Cerebellar nuclear complex (tissue), 1 donor: ENCODE measurements around the gene UROS.
A peak's percentile ranks its signal among the peaks of the same experiment; 100 is the strongest.

Source experiments
- DNase-seq, 2 experiments: peaks; one replicate each; lab custom pipeline; 2025; lab: John Stamatoyannopoulos, UW

Gene UROS

DNA sequence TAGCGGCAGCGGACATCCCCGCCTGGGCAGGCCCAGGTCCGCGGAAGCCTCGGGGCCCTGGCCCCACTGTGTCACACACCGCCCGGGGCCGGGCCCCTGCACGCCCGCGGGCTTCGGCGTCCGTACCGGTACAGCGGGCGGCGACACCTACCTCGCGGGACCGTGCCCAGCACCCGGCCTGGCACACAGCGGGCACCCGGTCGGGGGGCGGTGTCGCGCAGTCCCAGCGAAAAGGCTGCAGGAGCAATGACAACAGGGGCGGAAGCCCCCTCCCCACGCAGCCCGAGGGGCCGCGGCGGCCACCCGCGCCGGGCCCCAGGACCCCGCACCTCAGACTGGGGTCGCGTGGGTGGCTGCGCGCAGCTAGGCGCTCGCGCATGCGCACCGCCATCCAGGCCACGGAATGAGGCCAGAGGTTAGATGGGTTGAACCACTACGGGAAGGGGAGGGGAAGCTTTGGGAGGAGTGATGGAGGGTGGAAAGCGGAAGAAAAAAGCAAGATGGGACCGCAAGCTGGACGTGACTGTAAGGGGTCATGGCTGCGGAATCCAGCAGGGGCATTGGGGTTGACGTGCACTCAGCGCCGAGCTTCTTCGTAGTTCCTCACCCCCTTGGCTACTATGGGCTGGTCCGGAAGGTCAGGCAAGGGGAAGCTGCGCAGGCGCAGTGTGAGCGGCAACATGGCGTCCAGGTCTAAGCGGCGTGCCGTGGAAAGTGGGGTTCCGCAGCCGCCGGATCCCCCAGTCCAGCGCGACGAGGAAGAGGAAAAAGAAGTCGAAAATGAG is at the start of gene UROS, which contains the start of gene BCCIP:
Gene UROS (minus strand): TSS at position 381 of the 785 bp plus-strand sequence. CDS start 6,759 bp downstream, outside the sequence.
Gene BCCIP (plus strand): TSS at position 669 of the 785 bp plus-strand sequence. CDS start 12 bp downstream, at position 681.
- peak in 1 of 2 experiments; percentile 55 for DNase-seq

DNA sequence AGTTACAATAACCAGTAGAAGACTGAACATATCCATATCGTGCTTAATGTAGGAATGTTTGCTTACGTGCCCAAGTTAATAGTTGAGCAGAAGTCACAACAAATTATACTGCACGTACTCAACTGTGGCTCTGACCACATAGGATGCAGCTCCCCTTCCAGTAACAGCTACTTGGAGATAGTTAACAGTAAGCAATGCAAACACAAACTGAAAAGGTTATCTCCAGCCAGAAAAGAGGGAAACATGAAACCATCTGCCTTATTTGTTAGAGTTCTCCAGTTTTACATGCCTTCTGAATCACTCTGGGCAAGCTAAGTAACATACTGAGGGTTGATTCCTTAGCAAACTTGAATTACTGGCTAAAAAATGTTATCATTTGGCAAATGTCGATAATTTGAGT is 48.3 kb upstream of the UROS start:
- DNase-seq: no peak

DNA sequence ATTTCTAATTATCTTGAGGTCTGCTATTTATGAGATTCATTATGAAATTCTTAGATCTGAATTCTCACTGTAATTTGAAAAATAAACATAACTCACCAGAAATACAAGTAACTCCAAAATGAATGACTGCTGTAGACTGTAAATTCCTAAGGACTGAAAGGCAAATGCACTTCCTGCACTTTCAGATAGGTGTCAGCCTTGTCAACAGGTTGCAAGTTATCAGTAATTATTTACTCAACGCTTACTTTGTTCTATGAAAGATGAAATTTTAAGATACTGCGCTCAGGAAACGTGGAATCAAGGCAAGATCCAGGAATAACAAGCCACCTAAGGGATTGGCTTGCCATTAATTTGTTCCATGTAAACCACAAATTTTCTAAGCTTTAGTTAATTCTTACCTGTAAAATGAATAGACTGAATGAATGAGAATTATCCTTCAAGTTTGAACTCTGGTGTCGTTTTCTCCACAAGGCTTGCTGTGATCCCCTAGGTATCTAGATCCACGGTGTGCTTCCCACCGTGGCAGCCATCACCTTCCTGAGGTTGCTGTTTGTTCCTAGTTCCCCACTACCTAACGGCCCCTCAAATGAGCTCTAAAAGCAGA is 45.4 kb upstream of the UROS start:
- no peak for DNase-seq

DNA sequence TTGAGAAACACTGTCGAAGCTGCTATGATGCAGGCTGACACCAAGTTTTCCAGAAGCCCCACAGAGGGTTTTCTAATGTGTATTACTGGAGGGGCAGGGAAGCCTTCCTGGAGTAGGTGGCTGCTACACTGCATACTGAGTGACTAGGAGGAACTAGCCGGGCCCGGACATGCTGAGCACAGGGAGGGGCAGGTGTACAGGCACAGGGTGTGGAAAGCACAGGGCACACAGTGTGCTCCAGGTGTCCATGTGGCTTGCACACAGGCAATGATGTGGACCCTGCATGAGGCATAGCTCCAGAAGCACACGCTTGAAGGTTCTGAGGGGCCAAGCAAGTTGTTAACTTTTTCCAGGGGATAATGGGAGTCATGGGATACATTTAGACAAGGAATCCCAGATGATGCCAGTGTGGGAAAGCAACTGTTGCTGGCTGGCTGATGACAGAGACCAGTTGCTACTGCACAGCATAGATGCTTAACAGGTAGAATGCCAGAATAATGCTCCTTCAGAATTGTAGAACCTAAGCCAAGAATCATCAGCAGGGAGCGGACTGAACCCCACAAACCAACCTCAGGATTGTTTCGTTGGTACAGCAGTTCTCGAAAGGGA is 43.5 kb upstream of the UROS start:
- no peak for DNase-seq

DNA sequence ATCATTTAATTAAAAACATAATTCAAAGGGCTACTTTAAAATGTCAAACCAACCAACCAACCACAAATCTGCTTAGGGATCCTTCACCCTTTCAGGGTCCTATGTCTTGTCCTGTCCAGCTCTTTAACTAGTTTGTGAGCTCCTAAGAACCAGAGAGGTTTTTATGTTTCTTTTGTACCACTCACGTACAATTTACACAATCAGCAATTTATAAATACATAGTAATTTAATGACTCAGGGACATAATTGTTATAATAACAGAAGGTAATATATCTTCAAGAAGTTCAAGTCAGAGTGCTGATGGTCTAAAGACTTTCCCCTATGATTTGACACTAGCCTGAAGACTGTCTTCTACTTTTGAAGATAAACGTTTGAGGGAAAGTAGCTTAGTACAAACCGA is 42.1 kb upstream of the UROS start:
- DNase-seq: no peak

DNA sequence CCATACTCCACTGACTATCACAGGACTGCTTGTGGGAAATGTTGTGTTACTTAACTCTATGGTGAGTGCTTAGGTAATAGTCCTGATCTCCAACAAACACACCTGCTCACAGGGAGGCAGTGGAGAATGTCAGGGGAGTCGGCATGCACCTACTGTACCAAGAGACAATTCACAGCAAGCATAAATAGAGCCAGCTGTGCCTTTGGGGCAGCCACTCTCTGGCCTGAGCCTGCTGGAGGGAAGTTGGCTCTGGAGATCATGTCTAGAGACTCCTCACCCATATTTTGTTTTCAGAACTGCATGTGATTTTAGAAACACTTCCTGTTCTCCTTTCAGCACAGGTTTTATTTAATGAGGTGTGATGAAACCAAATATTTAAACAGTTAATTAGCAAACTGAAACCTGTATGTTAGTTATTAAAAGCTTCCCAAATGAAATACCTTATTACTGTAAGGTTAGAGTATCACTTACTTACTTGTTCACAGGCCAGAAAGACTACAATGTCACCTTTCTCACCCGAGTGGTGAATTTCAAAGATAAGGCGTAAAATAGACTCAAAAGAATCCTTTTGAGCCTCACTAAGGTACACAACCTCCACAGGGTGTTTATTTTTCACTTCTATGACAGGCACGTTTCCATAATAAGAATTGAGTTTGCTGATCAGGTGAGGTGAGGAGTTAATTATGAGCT is 36.2 kb upstream of the UROS start:
- no peak for DNase-seq

DNA sequence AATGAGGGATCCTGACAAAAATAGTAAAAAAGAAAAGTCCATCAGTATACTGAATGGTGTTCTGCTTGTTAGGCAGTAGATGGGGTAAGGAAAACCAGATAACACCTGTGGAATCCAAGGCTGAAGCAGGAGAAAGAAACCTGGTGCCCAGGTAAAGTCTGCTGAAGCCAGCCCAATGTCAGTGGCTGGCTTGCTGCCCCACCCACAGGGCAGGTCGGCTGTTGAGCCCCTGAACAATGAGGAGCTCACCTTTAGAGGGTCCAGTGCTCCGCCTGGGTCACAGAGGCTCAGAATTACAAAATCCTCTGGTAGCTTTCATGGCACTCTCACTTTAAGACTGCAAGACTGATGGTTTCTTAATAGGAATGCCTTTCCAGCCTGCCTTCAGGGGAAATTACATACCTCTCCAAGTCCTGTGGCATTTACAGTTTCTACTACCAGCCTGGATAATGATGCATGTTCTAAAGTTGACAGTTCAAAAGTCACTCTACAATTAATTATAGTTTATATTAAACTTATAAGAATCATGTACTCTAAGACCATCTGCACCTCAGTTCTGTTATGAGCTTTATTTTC is 34.2 kb upstream of the UROS start:
- no peak for DNase-seq

DNA sequence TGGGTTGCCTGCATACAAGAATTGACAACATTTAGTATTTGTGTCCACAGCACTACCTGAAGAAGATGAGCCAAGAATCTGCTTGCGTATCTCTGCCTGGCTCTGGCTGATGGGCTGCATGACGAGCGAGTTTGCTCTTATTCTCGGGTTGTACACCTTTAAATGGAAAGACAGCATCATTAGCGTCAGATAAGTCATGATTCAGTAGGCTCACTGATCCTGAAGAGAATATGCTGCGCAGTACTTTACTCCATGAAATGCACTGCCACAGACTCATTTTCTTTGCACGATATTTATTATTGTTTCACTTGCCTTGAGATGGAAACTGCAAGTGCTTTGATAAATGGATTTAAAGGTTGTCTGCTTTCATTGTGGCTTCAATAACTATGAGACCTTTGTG is 29.4 kb upstream of the UROS start:
- no peak for DNase-seq

DNA sequence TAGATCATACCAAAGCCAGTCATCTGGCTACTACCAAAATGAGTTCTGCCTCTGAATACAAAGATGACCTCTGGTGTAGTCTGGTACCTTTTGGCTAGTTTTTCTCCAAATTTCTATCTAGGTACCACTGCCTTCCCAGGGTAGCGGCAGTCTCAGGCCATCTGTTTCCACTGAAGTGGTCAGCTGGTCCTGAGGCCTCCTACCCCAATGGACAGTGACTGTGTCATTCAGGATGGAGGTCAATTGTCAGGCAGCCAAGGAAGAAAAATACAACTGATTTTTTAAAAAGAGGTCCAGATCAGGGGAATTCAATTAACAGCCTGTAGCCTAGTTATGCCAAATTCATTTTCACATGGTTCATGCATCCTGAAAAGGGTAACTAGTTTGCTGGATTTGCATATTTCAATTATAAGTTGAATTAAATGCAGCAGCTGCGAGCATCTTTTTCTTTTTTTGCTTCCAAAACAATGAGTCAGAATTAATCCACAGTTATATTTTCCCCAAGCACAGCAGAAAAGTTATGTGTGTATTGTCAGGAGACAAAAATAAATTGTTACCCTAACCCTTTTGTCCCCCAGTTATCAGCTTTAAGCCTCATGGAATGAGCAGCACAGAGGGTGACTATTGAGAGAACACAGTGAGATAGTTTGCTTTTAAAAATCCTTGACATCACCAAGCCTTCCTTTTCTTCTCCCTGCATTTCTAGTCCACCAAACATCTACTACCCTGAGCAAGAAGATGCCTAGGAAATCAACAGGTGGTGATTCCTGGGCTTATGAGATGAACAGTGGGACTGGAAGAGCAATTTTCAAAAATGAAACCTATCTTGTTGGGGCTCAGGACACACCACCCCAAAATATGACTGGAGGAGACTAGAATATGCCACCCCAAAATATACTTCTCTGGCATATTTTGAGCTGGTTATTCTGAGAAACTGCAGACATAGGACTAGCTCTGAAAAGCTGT is 28.0 kb upstream of the UROS start:
- DNase-seq: no peak

DNA sequence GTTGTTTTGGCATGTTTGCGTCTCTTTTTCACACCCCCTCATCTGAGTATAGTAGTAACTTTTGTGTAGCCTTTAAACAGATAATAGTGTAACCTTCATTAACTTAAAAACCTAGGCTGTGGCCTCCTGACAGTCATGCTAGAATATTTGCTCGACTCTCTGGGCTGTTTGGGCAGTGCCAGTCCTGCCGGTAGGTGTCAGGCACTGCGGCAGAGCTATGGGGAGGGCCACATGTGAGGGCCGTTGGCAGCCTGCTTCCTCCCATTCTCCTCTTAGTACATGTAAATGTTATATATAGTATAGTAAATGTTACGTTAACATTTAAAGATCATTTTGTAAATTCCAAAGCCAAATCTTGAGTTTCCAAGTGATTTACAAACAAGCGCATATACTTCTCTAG is 26.4 kb upstream of the UROS start:
- DNase-seq: no peak

DNA sequence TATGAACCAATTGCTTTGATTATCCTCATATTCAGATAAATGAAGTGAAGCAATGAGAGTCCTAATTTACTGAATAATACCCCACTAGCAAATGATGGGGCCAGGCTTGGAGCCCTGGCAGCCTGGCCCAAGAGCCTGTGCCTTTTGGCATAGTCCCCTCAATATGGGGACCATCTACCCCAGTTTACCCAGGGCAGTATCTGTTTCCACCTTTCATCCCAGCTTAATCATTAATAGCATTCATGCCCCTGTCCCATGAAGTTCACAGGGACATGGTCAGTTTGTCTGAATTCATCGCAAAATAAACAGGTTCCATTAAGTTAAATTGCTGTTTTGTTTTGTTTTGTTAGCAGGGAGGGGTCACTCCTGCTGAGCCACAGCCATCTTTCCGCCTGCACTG is 25.8 kb upstream of the UROS start:
- DNase-seq: no peak

DNA sequence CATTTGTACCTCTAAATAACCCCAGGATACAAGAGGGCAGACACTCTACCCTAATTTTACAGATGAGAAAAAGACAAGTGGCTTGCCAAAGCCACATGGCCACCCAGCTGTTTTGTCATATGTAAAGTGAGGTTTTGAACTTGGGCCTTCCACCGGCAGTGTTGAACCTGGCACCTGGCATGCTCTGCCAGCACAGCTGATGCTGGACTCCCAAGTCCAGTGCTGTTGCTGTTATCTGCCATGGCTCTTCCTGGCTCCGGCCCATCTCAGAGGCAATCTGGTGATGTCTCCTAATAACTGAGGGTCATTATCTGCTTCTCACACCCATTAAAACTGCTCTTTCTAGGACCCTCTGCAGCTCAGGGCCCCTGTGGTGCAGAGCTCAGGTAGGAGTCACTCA is 25.3 kb upstream of the UROS start:
- no peak for DNase-seq

DNA sequence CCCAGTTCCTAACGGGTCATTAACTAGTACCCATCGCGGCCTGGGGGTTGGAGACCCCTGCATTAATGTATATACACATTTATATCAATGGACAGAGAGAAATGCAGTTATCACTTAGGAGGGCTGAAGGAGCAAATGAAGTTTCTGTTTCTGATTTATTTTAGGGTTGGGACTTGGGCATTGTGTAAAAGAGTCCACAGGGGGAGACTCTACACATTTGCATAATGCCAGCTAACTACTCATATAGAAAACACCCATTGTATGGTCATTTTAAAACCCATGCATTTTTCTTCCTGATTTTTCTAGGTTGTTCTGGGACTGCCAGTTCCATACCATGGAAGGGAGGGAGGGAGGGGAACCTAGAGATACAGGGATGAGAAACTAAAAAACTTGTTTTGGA is 23.8 kb upstream of the UROS start:
- DNase-seq: no peak

DNA sequence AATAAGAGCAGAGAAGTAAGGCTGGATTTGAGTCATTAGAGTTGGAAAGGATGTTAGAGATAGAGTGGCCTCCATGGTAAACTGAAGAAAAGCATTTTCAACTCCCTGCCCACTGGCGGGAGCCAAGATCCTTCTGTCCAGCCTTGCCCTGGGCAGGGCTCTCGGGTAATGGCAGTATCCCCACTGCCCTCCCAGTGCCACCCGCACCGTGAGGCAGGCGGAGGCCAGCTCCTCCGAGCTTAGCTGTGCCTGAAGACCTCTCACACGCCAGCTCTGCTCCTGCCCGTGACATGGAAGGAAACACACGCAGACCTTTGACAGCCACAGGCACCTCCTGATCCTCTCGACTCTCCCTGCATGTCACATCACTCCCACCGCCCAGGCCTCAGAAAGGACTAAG is 22.6 kb upstream of the UROS start:
- DNase-seq: no peak

DNA sequence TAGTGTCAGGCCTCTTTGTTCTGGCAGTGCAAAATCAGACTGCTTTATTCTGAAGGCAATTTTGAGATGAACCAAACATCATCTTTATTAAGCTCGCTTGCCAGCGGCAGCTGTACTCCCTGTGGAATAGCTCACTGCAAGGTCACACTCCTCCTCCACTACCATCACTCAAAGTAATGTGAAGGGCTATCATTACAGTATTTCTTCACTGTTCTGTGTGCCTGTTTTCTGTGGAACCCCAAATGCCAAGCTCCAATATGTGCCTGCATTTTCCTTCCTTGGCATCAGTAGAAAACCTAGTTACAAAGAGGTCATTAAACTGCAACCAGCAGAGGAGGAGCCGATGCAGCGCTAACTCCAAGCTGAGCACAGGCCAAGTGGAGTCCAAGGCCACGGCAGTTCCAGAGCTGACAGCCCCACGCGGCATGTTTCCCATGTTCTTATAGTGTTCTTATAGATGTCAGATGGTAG is 21.7 kb upstream of the UROS start:
- no peak for DNase-seq

DNA sequence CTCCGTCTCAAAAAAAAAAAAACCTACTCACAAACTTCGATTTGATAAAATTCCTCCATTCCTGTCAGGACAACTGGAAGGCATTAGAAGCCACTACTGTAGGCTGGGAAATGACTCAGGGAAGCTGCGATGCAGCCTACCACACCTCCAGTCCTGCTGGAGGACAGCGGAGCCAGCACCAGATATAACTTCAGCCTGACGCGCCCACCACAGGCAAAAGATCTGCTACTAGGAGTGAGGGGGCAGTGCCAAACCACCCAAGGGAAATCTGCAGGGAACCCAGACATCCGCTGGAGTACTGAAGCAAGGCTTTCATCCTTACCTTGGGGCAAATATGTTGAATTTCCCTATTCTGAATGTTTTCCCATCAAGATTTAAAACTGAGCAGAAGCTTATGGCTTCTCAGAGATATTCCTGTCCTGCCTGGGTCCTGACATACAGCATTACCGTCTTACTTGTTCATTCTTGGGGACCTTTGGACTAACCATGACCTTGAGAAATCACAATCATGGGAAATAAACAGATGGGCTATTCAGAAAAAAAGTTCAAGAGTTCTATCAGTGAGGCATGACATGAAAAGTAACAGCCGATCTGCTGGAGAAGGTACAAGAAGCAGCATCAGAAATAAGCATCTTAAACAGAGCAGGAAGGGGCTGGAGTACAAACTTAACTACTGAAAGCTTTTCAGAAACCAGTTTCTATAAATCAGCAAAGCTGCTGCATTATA is 20.7 kb upstream of the UROS start:
- no peak for DNase-seq

DNA sequence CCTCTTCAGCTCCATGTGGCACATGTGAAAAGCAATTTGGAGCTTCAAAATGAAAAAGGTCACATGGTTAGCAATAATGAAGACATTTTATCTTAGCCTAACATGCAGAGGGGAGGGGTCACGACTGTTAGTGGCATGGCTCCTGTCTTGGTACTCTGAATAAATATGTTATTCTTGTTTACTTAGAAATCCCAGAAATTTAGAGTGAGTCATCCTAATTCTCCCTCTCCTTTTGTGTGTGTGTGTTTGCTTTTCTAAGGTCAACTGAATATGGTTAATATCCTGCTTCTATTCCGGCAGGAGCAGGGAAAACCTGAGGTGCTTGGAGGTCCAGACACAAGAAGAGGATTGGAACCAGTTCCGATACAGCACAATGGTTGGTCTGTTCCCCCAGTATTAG is 17.9 kb upstream of the UROS start:
- DNase-seq: no peak

DNA sequence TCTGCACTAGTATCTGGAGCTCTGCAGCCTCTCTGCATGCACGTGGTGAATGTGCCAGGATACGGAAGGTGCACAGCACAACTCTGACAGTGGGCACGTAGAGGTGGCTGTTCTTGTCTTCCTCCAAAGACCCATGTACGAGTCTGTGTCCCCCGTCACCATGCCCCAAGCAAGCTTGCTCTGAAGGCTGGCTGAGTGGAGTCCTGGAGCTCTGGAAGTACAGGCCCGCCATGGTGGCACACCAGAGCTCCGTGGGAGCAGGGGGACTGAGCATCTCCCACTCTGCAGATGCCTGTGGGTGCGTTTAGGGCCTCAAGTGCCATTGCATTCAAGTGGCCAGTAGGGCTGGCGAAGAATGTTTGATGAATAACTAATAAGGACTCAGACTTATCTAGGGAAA is 17.3 kb upstream of the UROS start:
- no peak for DNase-seq

DNA sequence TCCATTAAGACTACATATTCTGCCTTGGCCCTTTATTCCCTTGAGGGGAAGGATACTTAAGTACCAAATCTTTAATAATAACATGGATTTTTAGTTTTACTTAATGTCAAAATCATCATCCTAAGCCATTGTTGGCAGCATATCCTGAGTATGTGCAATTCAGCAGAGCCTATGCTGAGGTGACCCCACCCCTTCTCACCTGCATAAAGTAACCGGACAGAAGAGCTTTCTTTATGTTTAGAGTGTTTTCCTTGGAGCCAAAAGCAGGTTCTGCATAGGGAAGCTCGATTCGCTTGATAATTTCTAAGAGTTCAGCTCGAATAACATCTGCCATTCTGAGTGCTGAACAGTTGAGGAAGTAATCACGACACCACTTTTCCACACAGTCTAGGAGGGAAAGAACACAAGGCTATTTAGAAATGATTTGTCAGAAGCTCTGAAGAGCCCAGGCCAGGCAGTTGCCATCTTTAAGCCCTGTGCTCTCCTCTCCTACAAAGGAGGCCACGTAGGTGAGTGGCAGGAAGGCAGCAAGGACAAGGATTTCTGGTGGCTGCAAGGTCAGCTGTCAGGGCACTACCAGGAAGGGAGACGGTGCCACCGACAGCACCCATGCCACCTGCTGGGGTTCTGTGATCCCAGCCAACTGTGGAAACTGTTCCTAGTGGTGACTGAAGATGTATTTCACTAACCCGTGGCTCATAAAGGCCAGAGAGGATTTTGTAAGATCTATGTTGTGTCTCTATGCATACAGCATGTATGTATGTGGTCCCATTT is 15.9 kb upstream of the UROS start:
- no peak for DNase-seq

DNA sequence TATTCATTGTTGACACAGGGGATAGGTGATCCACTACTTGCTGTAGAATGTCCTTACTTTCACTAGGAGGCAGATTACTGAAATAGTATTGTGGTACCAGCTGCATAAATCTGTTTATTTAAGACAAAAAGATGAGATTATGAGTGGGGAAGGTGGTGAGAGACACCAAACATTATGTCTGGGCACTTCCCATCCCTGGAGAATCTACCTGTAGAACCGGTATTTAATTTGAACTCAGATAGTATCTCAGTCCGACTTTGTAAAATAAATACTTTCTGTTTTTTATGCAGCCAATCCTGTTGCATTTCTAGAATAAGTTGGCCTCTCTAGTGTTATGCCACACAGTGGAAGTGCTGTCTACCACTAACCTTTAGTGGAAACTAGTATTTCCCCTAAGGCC is 13.7 kb upstream of the UROS start:
- DNase-seq: no peak
